Sigmoid colon (tissue), 4 donors: ENCODE measurements around the gene TRABD2B.

Experiments
- CTCF ChIP-seq, 4 experiments: fragments of 450-650 bp in 3 of 4; fragments of 200-600 bp in 1 of 4; IDR thresholded peaks; one replicate each; pipeline ENCODE4 v1.5.1; 2016 to 2019; ENCODE audit warnings: antibody characterized with exemption in 4 of 4, mild to moderate bottlenecking in 3 of 4, moderate library complexity in 2 of 4
- POLR2A ChIP-seq, 2 donors: fragments of 450-650 bp; IDR thresholded peaks; one replicate each; pipeline ENCODE4 v1.6.1; 2016; ENCODE audit warnings: antibody characterized with exemption in 2 of 2, mild to moderate bottlenecking in 2 of 2, moderate library complexity in 2 of 2
- POLR2AphosphoS5 ChIP-seq, 4 donors: sonication (generic); formaldehyde crosslinking; IDR thresholded peaks; one replicate each; pipeline ENCODE4 v1.6.1; 2017; ENCODE audit warnings: antibody characterized with exemption in 4 of 4

- TF ChIP-seq CTCF (IDR thresholded peaks at IDR 0.05) = no peak
- TF ChIP-seq POLR2A (IDR thresholded peaks at IDR 0.05) = no peak
- peak in 2 of 4 donors; percentile 6 to 7 for TF ChIP-seq POLR2AphosphoS5 (IDR thresholded peaks at IDR 0.05)
Observed at GRCh38 chr1:47978486-47978885, 18.7 kb downstream of the TRABD2B start.
